Ovary (tissue), 9 donors: ENCODE data around the gene WDR26. TPM values are rescaled to one million over a fixed set of nuclear protein-coding genes. Genes with fewer than 3 reads are reported as not detected.
"Not testable (repeated sequence)": the region's sequence is repeated elsewhere in the genome, so short reads cannot be mapped to it uniquely, and the experiment has no call there.

ENCODE experiments used
- DNase-seq, 5 donors: peaks; one replicate each; pipeline ENCODE4 v3.0.0-alpha.2; 2019 to 2020
- H3K27ac ChIP-seq, 2 donors: fragments of 200-600 bp; one replicate each; pipeline versions ENCODE4 v1.5.1 to v1.8.0; 2019 to 2022
- H3K27me3 ChIP-seq: fragments of 200-600 bp; one replicate; pipeline ENCODE4 v1.8.0; 2022
- H3K36me3 ChIP-seq: fragments of 200-600 bp; sonication (generic); one replicate; pipeline ENCODE4 v1.5.1; 2019
- H3K4me1 ChIP-seq: one replicate; pipeline ENCODE4 v1.8.1; 2013; ENCODE audit warnings: mild to moderate bottlenecking, moderate library complexity; ENCODE audit not compliant: insufficient read depth
- H3K4me3 ChIP-seq: fragments of 200-600 bp; sonication (generic); one replicate; pipeline ENCODE4 v1.5.1; 2017
- H3K9me3 ChIP-seq, 2 donors: fragments of 200-600 bp in 1 of 2; sonication (generic) in 1 of 2; one replicate each; pipeline versions ENCODE4 v1.5.1 to v1.8.1; 2013 to 2019; ENCODE audit warnings: mild to moderate bottlenecking in 1 of 2, moderate library complexity in 1 of 2
- EP300 ChIP-seq: sonication (generic); formaldehyde crosslinking; IDR thresholded peaks from one replicate; pipeline ENCODE4 v1.6.1; 2017; ENCODE audit warnings: antibody characterized with exemption
- POLR2A ChIP-seq: fragments of 450-650 bp; IDR thresholded peaks from one replicate; pipeline ENCODE4 v1.6.1; 2017; ENCODE audit warnings: antibody characterized with exemption, mild to moderate bottlenecking, moderate library complexity
- WGBS, 3 donors: extraction: QIAGEN DNeasy Blood & Tissue Kit in 1 of 3; methylation state at CpG; one replicate each; pipeline versions ENCODE4 v1.1.5 to v1.1.7; 2013 to 2017; 5-methylcytosine and 5-hydroxymethylcytosine counted together
- intact Hi-C, 4 donors: fragments of 100-400 bp; cut with DNase I; formaldehyde crosslinking; loops; one replicate each; pipeline versions ENCODE4 v1.11.0 to v1.15.1; 2022 to 2023
- polyA plus RNA-seq, 2 donors: library from polyadenylated mRNA; stranded (reverse); fragments of 200-250 nt in 1 of 2; fragments of 350-450 nt in 1 of 2; fragmentation: Illumina TruSeq in 1 of 2; extraction: RNeasy Lipid Tissue Mini Kit (QIAGEN cat#74804) in 1 of 2; gene quantifications; one replicate each; pipeline ENCODE4 v1.2.3, GENCODE V29; 2013 to 2014
- total RNA-seq, 7 donors: library from RNA; depleted of rRNA in 2 of 7; stranded (reverse); fragments of >200 nt in 2 of 7; fragmentation: NEBNext Ultra II Directional in 3 of 7; extraction: Animal tissue kit (Norgen Biotek cat#: 25700) in 3 of 7; gene quantifications; one replicate each; pipeline versions ENCODE4 v1.1.0 to v1.2.4, GENCODE V29; 2016 to 2023
- TF ChIP-seq, protein P1 (sequence below), 3 donors: fragments of 450-650 bp in 2 of 3; fragments of 200-600 bp in 1 of 3; IDR thresholded peaks; one replicate each; pipeline versions ENCODE4 v1.5.1 to v1.8.0; 2016 to 2022; ENCODE audit warnings: antibody characterized with exemption in 3 of 3, mild to moderate bottlenecking in 1 of 3
- donor health status: DM: no; HTN: no; CAD: no; lungs with moderate emphysema.
- donor health status: DM: no; HTN: no; CAD: no.
- donor health status: Bipolar disorder and iron deficiency.
- donor health status: DM: yes; HTN: yes; CAD: no.
- donor health status: DM: no; HTN: no; CAD: no.
- donor health status: DM: yes; HTN: yes; CAD: no.

WDR26 gene
- total and polyA plus RNA-seq, 9 donors, result 28.5 to 66.5 (median 56.5) TPM

DNA sequence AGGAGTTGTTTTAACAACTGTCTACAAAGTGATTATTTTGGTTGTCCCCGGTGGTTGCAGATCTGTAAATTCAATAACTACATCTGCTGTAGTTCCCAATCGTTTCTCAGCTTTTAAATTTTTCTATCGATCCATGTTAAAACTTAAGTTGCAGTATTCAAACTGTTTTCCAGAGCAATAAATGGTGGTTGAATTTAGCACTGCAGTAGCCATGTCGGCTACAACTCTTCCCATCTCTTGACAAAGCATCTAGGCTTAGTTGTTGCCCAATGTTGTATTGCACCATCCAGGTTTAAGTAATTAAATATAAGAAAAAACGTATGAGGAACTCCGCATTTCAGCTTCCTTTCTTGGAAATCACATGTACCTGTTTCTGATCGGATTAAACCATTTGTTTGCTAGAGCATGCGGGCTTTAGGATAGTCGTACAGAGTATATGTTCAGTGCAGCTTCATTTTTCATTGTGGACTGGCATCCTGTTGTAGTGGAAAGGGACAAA, 76.9 kb downstream of the WDR26 start:
- TF ChIP-seq POLR2A (no peak), EP300 (no peak)
- TF ChIP-seq, protein P1, sequence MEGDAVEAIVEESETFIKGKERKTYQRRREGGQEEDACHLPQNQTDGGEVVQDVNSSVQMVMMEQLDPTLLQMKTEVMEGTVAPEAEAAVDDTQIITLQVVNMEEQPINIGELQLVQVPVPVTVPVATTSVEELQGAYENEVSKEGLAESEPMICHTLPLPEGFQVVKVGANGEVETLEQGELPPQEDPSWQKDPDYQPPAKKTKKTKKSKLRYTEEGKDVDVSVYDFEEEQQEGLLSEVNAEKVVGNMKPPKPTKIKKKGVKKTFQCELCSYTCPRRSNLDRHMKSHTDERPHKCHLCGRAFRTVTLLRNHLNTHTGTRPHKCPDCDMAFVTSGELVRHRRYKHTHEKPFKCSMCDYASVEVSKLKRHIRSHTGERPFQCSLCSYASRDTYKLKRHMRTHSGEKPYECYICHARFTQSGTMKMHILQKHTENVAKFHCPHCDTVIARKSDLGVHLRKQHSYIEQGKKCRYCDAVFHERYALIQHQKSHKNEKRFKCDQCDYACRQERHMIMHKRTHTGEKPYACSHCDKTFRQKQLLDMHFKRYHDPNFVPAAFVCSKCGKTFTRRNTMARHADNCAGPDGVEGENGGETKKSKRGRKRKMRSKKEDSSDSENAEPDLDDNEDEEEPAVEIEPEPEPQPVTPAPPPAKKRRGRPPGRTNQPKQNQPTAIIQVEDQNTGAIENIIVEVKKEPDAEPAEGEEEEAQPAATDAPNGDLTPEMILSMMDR (IDR thresholded peaks at IDR 0.05), result no peak
- H3K36me3 ChIP-seq, result no peaks in the 10 kb centered on the region
- H3K4me1 ChIP-seq, result peaks cover 3% of the 10 kb centered on the region
- H3K9me3 ChIP-seq, result no peaks in the 10 kb centered on the region
- intact Hi-C loops, result no loop called here
- no peak for DNase-seq
- H3K27me3 ChIP-seq, result no peaks in the 10 kb centered on the region
- H3K4me3 ChIP-seq, result peak overlapping the region; percentile 59
- 15 to 21% (median 17%) methylated on average over 9 of the region's 9 CpGs for WGBS, 3 donors
- H3K27ac ChIP-seq, result peak overlapping the region in 1 of 2 donors; percentile 82

DNA sequence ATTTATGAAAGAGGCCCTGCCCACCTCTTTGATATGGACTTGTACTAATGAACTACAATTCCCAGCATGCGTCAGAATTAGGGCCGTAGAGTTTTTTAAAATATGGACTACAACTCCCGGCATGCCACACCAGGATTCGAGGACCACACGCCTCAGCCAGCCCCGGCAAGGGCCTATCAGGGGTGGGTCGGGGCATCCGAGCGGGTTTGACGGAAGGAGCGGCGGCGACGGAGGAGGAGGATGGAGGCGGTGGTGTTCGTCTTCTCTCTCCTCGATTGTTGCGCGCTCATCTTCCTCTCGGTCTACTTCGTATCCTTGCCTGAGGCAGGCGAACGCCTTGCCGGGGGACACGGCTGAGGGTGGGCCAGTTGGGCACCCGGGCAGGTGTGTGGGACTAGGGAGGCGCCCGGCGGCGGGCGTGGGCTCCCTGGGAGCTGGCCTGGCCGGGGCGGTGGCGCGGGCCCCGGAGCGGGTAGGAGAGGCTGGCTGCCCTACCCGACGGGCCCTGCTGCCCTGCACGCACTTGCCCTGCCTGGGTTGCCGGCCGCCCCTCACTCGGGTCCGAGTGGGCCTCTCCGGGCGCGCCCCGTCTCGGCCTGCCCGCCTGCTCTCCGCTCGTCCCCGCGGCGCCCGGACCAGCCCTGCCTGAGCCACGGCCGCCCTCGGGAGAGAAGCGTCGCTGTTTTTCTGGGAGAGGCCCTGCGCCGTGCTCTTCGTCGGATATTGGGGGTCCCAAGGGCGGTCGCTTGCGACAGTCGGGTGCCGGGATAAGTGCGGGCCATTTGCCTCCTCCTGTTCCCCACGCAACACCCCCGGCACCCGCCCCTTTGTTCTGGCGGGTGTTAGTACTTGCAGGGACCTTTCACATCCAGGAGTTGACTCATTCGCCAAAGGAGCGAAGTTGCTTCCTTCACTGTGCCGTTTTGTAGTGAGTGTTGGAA, 77.6 kb downstream of the WDR26 start, which contains the start of gene CNIH4:
Gene CNIH4, plus strand, starts transcription at position 195 of the 941 bp plus-strand sequence. Its CDS starts 46 bp downstream, at position 241.
- H3K36me3 ChIP-seq, result no peaks in the 10 kb centered on the region
- peak; percentile 85 to 89 (median 88) for DNase-seq
- WGBS, 3 donors, result 0 to 1% (median 0%) methylated on average over 60 to 78 of the region's 78 CpGs
- TF ChIP-seq, protein P1 (IDR thresholded peaks at IDR 0.05), result no peak
- TF ChIP-seq POLR2A (peak; percentile 80), EP300 (no peak)
- no peaks in the 10 kb centered on the region for H3K27me3 ChIP-seq
- no peaks in the 10 kb centered on the region for H3K9me3 ChIP-seq
- peak within 1 kb of the TSS; percentile 59 for H3K4me3 ChIP-seq
- peak within 1 kb of the TSS; percentile 82 to 86 for H3K27ac ChIP-seq
- intact Hi-C loops, result no loop called here
- peaks cover 3% of the 10 kb centered on the region for H3K4me1 ChIP-seq

DNA sequence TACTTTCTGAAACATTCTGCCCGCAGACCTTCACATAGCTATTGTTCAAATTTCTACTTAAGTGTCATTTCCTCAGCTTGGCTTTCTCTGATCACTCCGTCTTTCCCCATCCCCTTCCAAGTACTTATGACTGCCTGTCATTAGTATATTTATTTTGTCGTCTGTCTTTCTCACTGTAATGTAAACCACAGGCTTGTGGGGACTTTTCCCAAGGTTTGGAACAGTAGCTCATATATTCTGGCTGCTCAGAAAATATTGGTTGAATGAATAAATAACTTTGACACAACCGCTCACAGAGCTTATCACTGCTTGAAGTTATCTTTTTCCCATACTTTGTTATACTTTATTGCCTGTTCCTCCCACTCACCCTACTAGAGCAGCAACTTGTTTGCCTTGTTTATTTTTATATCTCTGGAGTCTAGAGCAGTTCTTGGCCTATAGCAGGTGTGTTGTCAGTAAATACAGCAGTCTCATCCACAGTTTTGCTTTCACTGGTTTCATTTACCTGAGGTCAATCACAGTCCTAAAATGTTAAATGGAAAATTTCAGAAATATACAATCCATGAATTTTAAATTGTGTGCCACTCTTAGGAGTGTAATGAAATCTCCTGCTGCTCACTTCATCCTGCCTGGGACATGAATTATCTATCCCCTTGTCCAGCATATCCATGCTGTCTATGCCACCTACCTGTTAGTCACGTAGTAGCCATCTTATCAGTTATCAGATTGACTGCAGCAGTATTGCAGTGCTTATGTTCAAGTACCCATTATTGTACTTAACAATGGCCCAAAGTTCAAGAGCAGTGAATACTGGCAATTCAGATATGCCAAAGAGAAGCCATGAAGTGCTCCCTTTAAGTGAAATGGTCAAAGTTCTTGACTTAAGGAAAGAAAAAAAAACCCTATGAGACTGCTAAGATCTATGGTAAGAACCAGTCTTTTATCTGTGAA, 80.3 kb downstream of the WDR26 start:
- Histone ChIP-seq H3K36me3 (no peaks in the 10 kb centered on the region), H3K9me3 (no peaks in the 10 kb centered on the region), H3K27me3 (no peaks in the 10 kb centered on the region), H3K4me1 (peaks cover 3% of the 10 kb centered on the region), H3K4me3 (no peak overlapping the region), H3K27ac (no peak overlapping the region)
- no peak for DNase-seq
- intact Hi-C loops, result no loop called here
- WGBS, 3 donors, result 67 to 74% (median 72%) methylated on average over 5 of the region's 5 CpGs
- TF ChIP-seq POLR2A (no peak), EP300 (no peak)
- TF ChIP-seq, protein P1 (IDR thresholded peaks at IDR 0.05), result no peak

DNA sequence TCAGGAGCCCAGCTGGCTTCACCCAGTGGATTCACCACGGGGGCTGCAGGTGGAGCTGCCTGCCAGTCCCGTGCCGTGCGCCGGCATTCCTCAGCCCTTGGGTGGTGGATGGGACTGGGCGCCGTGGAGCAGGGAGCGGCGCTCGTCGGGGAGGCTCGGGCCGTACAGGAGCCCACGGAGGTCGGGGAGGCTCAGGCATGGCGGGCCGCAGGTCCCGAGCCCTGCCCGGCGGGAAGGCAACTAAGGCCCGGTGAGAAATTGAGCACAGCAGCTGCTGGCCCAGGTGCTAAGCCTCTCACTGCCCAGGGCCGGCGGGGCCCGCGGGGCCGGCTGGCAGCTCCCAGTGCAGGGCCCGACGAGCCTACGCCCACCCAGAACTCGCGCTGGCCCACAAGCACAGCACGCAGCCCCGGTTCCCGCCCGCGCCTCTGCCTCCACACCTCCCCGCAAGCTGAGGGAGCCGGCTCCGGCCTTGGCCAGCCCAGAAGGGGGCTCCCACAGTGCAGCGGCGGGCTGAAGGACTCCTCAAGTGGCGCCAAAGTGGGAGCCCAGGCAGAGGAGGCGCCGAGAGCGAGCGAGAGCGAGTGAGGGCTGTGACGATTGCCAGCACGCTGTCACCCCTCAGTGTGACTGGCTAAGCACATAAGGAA, 82.0 kb downstream of the WDR26 start:
- H3K4me3 ChIP-seq, H3K4me1 ChIP-seq, intact Hi-C loops, H3K9me3 ChIP-seq, H3K27ac ChIP-seq, H3K27me3 ChIP-seq, H3K36me3 ChIP-seq, DNase-seq: not testable (repeated sequence)
- 91 to 93% (median 93%) methylated on average over 49 of the region's 49 CpGs for WGBS, 3 donors

DNA sequence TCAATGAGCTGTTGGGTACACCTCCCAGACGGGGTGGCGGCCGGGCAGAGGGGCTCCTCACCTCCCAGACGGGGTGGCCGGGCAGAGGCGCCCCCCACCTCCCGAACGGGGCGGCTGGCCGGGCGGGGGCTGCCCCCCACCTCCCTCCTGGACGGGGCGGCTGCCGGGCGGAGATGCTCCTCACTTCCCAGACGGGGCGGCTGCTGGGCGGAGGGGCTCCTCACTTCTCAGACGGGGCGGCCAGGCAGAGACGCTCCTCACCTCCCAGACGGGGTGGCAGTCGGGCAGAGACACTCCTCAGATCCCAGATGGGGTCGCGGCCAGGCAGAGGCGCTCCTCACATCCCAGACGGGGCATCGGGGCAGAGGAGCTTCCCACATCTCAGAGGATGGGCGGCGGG, 84.9 kb downstream of the WDR26 start:
- intact Hi-C loops, H3K4me1 ChIP-seq, H3K4me3 ChIP-seq, H3K27me3 ChIP-seq, DNase-seq, H3K27ac ChIP-seq, H3K36me3 ChIP-seq, H3K9me3 ChIP-seq: not testable (repeated sequence)
- 87 to 97% (median 90%) methylated on average over 30 of the region's 30 CpGs for WGBS, 3 donors
